ENCODE data around the gene ACD.

ACD gene

DNA sequence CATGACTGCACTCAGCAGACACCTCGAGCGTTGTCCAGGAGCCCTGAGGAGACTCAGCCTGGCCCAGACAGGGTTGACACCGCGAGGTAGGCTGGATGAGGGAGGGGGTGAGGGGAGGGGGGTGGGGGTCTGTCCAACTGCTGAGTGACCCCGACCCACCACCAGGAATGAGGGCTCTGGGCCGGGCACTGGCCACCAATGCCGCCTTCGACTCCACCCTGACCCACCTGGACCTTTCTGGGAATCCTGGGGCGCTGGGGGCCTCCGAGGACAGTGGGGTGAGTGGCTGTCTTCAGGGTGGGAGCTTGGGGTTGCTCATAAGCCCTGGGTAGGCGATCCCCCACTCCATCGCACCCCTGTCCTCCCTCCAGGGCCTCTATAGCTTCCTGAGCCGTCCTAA, 12.4 kb downstream of the ACD start:
- DNase-seq (ENCODE audit: low read depth in 2 of 2): no peak

DNA sequence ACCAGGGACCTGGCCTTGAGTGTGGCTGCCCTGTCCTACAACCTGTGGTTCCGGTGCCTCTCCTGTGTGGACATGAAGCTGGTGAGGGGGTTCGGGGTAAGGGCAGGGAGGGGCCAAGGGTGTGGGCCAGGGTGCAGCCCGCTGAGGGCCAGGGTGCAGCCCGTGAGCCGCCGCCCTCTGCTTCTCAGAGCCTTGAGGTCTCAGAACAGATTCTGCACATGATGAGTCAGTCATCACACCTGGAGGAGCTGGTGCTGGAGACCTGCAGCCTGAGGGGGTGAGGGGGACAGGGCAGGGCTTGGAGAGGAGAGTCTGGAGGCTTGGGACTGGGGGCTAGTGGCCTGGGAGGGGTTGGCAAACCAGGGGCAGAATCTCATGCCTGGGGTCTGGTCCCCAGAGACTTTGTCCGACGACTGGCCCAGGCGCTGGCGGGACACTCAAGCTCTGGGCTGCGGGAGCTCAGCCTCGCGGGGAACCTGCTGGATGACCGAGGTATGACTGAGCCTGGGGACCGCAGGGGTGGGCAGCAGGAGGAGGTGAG, 12.9 kb downstream of the ACD start:
- no peak for DNase-seq (ENCODE audit: low read depth in 2 of 2)

DNA sequence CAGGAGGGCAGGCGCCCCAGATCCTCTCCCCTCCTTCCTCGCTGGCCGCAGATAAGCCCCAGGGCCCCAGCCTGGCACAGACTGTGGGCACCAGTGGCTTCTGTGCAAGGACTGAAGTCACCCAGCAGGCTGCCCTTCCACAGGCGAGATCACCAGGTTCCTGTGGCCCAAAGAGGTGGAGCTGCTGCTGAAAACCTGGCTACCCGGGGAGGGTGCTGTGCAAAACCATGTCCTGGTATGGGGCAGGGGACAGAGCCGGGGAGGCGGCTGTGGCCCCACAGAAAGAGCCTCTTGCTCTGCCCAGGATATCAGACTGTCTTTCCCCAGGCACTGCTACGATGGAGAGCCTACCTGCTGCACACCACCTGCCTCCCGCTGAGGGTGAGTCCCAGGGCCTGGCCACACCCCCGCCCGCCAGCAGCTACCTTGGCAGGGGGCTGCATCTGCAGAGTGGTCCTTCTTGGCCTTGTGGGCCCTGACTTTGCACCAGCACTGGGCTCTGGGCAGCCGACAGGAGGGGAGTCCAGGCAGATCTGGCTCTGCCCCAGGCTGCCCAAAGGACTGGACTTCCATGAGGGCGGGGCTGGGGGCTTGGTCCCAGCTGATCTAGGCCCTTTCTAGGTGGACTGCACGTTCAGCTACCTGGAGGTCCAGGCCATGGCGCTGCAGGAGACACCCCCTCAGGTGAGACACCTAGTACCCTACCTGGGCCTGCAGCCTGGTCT, 14.5 kb downstream of the ACD start:
- no peak for DNase-seq (ENCODE audit: low read depth in 2 of 2)

DNA sequence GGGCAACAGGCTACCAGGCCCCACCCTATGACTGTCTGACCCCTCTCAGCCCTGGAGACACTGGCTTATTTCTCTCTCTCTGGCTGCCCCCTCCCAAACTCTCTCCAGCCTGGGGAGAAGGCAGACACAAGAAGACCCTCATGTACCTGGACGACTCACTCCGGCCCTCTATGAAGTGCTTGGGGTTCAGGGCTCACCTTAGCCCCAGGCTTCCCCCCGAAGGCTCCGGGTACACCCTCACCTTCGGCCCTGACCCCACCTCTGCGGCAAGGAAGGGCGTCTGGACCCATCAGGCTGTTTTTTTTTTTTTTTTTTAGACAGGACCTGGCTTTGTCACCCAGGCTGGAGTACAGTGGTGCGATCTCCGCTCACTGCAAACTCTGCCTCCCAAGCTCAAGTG, 16.0 kb downstream of the ACD start:
- no peak for DNase-seq (ENCODE audit: low read depth in 2 of 2)

DNA sequence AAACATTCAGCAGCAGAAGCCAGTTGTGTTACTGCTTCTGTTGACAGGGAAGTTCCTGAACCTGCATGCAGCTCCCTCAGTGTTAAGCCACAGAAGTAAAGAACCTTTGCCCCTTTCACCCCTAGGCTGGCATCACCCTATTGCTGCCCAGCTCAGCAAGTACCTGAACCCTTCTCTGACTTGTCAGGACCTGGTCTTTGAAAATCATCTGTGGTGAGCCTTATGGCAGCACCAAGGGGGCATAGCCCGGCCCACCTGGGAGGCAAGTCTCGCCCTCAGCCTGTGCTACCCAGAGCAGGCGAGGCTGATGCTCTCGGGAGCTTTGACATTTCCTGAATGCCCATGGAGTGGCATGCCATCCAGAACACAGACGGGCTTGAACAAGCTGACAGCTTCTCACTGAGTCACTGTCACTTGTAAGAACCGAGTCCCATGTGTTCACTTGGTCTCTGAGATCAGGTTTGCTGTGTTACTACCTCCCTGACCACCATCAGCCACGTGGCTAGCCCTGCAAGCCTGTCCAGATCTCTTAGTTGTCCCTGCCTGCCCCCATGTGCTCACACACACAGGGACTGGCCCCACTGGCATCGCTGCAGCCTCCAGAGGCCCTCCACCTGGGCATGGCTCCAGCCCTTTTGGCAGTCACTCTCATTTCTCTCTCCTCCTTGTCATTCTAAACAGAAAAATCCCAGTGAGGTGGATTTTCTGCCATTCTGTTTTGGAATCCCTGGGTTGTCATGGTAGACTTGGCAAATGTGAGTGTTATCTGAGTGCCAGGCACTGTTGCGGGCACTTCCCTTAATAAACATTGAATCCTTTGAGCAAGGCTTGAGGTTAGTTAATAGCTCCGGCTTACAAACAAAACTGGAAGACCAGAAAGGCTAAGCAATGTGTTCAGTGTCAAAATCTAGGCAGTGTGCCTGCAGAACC, 18.0 kb downstream of the ACD start:
- DNase-seq (ENCODE audit: low read depth in 2 of 2): no peak

DNA sequence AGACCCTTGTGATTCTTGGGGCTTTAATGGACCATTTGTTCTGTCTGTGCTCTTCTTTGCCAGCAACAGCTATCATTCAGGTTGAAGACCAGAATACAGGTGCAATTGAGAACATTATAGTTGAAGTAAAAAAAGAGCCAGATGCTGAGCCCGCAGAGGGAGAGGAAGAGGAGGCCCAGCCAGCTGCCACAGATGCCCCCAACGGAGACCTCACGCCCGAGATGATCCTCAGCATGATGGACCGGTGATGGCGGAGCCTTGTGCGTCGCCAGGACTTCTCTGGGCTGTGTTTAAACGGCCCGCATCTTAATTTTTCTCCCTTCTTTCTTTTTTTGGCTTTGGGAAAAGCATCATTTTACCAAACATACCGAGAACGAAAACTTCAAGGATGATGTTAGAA, 22.4 kb downstream of the ACD start:
- no peak for DNase-seq (ENCODE audit: low read depth in 2 of 2)

DNA sequence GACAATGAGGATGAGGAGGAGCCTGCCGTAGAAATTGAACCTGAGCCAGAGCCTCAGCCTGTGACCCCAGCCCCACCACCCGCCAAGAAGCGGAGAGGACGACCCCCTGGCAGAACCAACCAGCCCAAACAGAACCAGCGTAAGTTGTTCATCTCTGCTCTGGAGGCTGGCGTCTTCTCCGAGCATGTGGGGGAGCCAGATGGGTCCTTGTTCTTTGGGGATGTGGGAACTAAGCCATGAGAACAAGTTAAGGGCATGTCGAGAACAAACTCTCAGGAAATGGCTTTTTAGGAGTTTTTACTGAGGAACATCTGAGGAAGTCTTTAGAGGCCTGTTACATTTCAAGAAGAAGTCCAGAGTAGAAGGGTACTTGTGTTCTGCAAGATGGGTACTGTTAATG, 23.3 kb downstream of the ACD start:
- no peak for DNase-seq (ENCODE audit: low read depth in 2 of 2)

DNA sequence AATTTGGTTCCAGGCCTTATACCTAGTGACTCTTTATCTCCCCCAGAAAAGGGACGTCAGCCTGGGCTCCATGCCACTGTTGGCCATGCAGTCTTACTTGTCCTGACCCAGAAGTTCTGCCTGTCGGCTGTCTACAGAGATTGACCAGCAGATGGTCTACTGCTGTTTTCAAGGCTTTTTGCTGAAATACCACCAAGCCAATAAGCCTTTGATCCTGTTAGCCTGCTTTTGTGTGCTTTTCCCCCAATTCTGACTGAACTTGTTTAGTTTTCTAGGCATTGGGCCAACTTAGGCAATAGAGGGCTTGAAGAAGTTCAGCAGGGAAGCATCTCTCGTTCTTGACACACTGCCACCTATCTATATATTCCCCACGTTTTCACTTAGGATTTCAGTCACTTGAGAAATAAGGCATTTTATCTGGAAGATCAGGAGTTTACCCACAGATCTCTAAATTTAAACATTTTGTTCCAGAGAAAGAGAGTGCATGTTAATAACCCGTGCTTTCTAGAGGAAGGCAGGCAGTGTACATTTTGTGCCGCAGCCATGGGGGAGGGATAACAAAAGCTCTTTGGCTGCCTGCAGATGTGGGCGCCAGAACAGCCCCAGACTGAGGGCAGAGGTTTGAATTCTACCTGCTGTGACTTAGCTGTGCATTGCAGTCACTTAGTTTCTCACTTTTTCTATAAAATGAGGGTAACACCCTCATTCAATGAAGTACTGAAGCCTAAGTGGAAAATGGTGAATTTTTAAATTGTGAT, 27.5 kb downstream of the ACD start:
- DNase-seq (ENCODE audit: low read depth in 2 of 2): no peak

DNA sequence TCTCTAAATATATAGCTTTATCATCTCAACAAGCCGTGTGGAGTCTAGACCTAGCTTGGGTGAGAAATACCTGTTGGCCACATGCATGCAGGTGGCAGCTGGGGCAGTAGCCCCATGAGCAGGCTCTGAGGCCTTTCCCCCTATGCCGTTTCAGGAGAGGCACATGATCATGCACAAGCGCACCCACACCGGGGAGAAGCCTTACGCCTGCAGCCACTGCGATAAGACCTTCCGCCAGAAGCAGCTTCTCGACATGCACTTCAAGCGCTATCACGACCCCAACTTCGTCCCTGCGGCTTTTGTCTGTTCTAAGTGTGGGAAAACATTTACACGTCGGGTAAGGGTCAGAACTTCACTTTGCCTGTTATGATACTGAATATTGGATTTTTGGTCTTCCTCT, 31.8 kb downstream of the ACD start:
- DNase-seq (ENCODE audit: low read depth in 2 of 2): no peak

DNA sequence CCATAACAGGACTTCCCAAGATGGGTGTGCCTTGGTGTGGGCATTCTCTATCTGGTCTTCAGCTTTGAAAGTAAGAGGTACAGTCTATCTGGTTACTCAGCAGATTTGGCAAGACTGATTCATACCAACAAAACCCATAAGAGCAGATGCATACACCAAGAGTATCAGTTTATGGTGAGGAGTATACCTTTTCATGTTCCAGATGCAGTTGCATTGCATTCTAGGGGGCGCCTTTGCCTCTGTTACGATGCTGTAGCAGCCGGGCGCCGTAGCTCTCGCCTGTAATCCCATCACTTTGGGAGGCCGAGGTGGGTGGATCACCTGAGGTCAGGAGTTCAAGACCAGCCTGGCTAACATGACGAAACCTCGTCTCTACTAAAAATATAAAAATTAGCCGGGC, 46.3 kb downstream of the ACD start:
- DNase-seq (ENCODE audit: low read depth in 2 of 2): peak; percentile 2 to 4

DNA sequence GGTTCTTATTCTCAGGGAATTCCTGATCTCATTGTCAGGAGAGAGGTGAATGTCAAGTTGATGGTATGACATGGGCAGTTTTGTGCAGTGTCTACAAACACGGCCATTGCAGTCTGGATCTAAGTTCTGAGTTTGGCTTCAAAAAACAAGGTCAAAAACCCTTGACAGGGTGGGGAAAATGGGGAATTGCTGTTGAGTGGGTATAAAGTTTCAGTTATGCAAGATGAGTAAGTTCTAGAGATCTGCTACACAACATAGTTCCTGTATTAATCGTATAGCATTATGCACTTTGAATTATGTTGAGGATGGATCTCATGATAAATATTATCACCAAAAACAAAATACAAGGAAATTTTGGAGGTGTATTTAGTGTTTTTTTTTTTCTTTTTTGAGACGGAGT, 51.7 kb downstream of the ACD start:
- DNase-seq (ENCODE audit: low read depth in 2 of 2): no peak

Measured in stimulated activated CD4-positive, alpha-beta T cell treated with anti-CD3 and anti-CD28 coated beads, Interleukin-4, amount 100 ng/mL, for 48 hours (primary cell).